AG09309 (cell line): Measurements from ENCODE around the gene KLHDC1.
A peak's percentile ranks its signal among the peaks of the same experiment; 100 is the strongest.

Experiments used
- DNase-seq: peaks from one replicate; pipeline ENCODE4 v3.0.0-alpha.2; 2010; ENCODE audit warnings: low read depth
- H3K4me3 ChIP-seq: 2 replicates; pipeline ENCODE4 v1.5.1; 2011; ENCODE audit warnings: mild to moderate bottlenecking, low read depth, low read length, moderate library complexity; ENCODE audit not compliant: control insufficient read depth
- CTCF ChIP-seq: IDR thresholded peaks from 2 replicates; pipeline ENCODE4 v1.5.1; 2011; ENCODE audit warnings: mild to moderate bottlenecking, low read depth, low read length, inconsistent platforms; ENCODE audit not compliant: insufficient read depth, control insufficient read depth; ENCODE audit errors: missing control alignments

The KLHDC1 gene

GRCh38 chr14:49673586-49673985 lies 19.3 kb upstream of the KLHDC1 start:
- TF ChIP-seq CTCF = no peak
- no peak for DNase-seq
- no peak overlapping the region for H3K4me3 ChIP-seq

GRCh38 chr14:49677643-49678042 lies 15.3 kb upstream of the KLHDC1 start:
- no peak for DNase-seq
- TF ChIP-seq CTCF = peak; percentile 20
- H3K4me3 ChIP-seq = no peak overlapping the region

- DNase-seq = no peak
- H3K4me3 ChIP-seq = no peak overlapping the region
- no peak for TF ChIP-seq CTCF
Observed at GRCh38 chr14:49679271-49679670, 13.6 kb upstream of the KLHDC1 start.

- no peak for DNase-seq
- no peak overlapping the region for H3K4me3 ChIP-seq
- TF ChIP-seq CTCF = no peak
Observed at GRCh38 chr14:49686425-49686824, 6.5 kb upstream of the KLHDC1 start.

GRCh38 chr14:49687942-49688700 lies 4.8 kb upstream of the KLHDC1 start, which contains the start of gene POLE2:
Gene POLE2, minus strand, starts transcription at chr14:49688214. Its CDS starts 11 bp downstream, at chr14:49688203.
- H3K4me3 ChIP-seq = peak within 1 kb of the TSS; percentile 57
- DNase-seq = no peak
- TF ChIP-seq CTCF = no peak

GRCh38 chr14:49688701-49689030 lies 4.3 kb upstream of the KLHDC1 start:
- TF ChIP-seq CTCF = no peak
- no peak for DNase-seq
- H3K4me3 ChIP-seq = no peak overlapping the region
